NCI-H2196 treated with DMSO at 0.1 percent for 48 hours (cell line): ENCODE results near the gene PLB1.
"Not testable (repeated sequence)": the region's sequence is repeated elsewhere in the genome, so short reads cannot be mapped to it uniquely, and the experiment has no call there.

Experiments used
- DNase-seq: peaks from one replicate; lab custom pipeline; 2025; ENCODE audit not compliant: unreplicated experiment; lab: John Stamatoyannopoulos, UW

The PLB1 gene

DNA sequence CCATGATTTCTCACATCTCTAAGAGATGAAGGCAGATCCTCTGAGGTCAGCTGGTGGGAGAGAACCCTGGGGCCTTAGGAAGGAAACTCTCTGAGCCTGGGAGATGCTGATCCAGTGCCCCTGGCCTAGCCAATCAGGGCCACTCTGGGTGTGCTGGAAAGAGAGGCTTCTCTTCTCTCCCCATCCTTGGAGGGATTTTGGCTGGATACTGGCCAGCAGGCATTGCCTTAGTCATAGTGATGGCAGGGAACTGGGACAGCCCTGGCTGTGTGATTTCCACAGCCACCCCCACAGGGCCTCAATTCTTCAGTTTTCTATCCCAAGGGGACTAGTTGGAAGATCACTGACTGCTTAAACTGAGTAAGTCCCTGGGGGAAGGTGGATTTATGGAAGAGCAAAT, 26.6 kb upstream of the PLB1 start:
- no peak for DNase-seq

DNA sequence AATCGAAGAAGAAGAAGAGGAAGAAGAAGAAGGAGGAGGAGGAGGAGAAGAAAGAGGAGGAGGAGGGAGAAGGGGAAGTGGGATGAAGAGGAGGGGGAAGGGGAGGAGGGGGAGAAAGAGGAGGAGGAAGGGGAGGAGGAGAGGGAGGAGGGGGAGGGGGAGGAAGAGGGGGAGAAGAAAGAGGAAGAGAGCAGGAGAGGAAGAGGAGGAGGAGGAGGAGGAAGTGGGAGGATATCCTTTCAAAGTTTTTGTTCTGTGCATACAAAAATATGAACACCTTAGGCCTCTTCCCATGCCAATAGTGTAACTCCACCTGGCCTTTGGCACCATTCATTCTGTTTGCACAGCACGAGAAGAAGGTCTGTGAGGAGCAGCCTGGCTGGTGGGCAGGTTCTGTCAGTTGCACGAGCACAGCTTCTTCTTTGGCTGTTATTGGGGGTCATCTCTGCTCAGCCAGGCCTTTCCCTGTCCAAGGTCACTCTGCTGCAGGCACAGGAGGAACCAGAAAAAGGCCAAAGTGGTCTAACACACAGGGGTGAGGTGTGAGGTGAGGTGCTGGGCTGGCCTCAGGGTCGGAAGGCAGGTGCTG, 25.8 kb upstream of the PLB1 start:
- peak; percentile 42 for DNase-seq

GRCh38 chr2:28470759-28471158, 25.1 kb upstream of the PLB1 start:
- DNase-seq: no peak

- DNase-seq: peak; percentile 12
Observed at GRCh38 chr2:28471214-28471613, 24.6 kb upstream of the PLB1 start.

DNA sequence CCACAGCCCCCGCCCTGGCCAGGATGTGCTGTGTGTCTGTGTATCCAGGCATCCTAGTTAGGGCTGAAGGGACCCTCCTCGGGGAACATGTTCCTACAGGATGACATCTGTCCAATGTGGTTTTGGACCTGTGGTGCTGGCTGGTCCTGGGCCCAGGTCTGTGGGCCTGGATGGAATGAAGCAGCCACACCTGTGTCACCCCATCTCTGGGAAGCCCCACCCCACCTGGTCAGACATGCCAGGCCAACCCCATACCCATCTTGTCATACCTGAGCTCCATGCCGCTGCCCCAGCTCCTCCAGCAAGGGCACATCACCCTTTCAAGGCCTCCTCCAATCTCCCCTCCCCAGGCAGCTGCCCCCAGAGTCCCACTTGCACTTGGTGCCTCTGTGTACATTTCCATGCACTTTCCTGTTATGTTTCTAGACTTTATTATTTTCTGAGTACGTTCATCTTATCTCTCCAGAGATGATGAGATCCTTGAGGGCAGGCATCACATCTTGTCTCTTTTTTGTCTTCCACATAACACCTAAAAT, 24.1 kb upstream of the PLB1 start:
- no peak for DNase-seq

- DNase-seq: not testable (repeated sequence)
Observed at GRCh38 chr2:28472641-28473040, 23.2 kb upstream of the PLB1 start.

GRCh38 chr2:28475088-28475595, 20.7 kb upstream of the PLB1 start:
- no peak for DNase-seq

- no peak for DNase-seq
Observed at GRCh38 chr2:28477087-28477486, 18.8 kb upstream of the PLB1 start.

GRCh38 chr2:28477645-28478044, 18.2 kb upstream of the PLB1 start:
- DNase-seq: no peak

GRCh38 chr2:28480403-28481049, 15.3 kb upstream of the PLB1 start:
- DNase-seq: no peak

DNA sequence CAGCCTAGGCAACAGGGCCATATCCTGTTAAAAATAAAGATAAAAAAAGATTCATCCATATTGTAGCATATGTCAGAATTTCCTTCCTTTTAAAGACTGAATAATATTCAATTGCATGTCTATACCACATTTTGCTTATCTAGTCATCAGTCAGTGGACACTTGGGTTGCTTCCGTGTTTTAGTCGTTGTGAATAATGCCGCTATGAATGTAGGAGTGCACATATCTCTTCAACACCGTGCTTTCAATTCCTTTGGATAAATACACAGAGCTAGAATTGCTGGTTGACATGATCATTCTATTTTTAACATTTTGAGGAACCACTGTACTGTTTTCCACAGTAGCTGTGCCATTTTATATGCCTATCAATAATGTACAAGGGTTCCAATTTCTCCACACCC, 14.0 kb upstream of the PLB1 start:
- no peak for DNase-seq

DNA sequence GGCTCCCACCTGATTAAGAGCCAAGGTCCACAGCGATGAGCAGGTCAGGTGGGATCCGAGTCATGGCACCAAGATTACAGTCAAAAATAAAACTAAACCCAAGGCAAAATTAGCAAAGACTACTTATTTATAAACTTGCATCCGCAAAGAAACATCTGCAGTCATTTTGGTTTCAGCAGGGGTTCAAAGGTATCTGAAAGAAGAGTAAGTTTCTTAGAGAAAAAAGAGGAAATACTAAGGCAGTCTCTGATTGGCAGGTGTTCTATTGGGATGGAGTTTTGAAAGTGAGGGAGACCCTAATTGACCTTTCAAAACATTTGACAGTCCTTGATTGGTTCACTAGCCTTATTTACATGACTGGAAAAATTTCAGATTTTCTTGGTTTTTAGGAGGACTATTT, 11.0 kb upstream of the PLB1 start:
- no peak for DNase-seq

GRCh38 chr2:28486526-28486925, 9.3 kb upstream of the PLB1 start:
- no peak for DNase-seq

- DNase-seq: no peak
Observed at GRCh38 chr2:28487258-28487657, 8.6 kb upstream of the PLB1 start.

- no peak for DNase-seq
Observed at GRCh38 chr2:28488083-28488830, 7.6 kb upstream of the PLB1 start.

DNA sequence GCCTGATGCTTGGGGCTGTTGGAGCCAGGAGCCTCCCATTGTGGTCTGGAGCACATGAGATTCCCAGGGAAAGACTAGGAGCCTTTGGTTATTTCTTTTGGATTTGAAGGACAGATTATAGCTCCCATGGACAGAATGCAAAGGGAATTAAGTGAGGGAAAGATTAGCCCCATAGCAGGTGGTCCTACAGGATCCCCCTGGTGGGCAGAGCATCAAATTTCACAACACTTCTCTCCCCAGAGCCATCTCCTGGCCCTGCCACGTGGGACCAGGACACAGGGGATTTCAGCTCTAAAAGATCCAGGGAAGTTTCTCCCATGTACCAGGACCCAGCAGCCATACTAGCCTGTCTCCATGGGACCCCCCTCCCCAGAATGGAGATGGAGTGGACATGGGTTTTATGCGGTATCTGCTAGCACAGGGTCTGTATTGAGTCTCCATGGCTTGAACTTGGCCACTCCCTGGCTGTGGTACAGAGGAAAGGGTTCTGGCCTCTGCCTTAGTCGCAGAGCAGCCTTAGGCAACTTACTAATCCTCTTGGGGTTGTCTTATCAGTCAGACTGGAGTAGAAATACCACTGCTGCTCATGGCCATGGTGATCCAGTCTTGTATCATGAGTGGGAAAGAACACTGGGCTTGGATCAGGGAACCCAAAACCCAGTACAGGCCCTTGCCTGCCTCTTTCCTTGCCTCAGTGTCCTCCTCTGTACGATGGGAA, 6.8 kb upstream of the PLB1 start:
- no peak for DNase-seq

DNA sequence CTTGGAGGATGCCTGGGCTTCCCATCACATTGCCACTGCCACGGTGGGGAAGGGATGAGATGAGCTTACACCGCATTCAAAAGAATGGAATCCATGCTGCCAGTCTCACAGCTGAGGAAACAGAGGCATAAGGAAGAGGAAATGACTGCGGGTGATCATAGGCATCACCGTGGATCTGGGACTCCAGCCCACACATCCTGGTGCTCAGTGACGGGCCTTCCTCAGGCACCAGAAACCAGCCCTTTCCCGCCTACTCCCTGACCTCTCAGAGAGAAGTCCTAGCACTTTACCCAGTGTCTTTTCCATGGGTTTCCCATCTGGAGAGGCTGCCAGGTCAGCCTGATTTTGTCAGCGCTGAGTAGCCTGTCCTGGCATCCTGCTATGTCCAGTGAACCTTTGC, 5.3 kb upstream of the PLB1 start:
- no peak for DNase-seq

GRCh38 chr2:28492282-28492681, 3.6 kb upstream of the PLB1 start:
- DNase-seq: no peak

GRCh38 chr2:28493636-28494035, 2.2 kb upstream of the PLB1 start:
- DNase-seq: no peak

DNA sequence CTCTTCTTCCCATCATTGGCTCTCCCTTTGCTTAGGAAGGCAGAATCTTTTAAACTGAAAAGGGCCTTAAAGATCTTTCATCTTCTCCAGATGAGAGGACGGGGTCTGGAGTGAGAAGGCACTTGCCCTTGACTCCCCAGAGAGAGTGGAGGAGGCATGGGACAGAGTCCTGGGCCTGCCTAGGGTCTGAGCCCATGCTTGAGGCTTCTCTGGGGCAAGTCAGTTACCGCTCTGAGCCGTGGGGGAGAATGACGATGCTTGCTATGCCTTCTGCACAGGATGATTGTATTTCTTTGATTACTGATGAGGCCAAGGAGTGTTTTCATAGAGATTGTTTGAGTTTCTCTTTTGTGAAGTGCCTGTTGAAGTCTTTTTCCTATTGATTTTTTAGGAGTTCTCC, 921 bp downstream of the PLB1 start:
- DNase-seq: no peak

- DNase-seq: no peak
Observed at GRCh38 chr2:28497206-28497605, 1.3 kb downstream of the PLB1 start.
